Kidney capillary endothelial cell (primary cell): ENCODE results near the gene KLHL26.
"Not testable (repeated sequence)": the region's sequence is repeated elsewhere in the genome, so short reads cannot be mapped to it uniquely, and the experiment has no call there.

Experiments
- DNase-seq: peaks from one replicate; pipeline ENCODE4 v3.0.0-alpha.2; 2018; ENCODE audit warnings: low spot score

The KLHL26 gene, protein sequence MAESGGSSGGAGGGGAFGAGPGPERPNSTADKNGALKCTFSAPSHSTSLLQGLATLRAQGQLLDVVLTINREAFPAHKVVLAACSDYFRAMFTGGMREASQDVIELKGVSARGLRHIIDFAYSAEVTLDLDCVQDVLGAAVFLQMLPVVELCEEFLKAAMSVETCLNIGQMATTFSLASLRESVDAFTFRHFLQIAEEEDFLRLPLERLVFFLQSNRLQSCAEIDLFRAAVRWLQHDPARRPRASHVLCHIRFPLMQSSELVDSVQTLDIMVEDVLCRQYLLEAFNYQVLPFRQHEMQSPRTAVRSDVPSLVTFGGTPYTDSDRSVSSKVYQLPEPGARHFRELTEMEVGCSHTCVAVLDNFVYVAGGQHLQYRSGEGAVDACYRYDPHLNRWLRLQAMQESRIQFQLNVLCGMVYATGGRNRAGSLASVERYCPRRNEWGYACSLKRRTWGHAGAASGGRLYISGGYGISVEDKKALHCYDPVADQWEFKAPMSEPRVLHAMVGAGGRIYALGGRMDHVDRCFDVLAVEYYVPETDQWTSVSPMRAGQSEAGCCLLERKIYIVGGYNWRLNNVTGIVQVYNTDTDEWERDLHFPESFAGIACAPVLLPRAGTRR

DNA sequence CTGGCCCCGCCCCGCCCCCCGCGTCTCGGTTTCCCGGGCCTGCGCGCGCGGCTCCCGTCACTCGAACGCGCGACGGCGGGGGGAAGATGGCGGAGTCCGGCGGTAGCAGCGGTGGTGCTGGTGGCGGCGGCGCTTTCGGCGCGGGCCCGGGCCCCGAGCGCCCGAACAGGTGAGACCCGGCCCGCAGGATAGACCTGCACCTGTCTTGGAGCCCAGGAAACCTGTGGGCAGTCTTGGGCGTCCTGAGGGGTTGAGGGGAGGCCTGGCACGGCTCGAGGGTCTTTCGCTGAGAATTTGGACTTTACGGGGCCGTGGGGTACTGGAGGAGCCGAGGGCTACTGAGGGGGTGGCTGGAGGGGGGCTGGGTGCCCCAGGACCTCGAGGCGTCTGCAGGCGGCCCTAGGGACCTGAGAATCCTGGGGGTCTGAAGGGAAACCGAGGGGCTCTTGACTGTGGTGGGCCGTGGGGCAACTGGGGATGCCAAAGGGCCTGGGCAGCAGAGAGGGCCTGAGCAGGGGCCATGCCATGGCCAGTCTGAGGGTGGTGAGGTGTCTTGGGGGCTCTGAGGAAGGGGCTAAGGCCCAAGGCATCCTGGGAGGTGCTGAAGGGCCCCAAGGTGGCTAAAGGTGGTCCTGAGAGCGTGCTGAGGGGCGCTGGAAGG lies at the start of gene KLHL26:
Gene KLHL26 (plus strand): TSS at position 60 of the 661 bp plus-strand sequence. CDS start 27 bp downstream, at position 87.
- no peak for DNase-seq

DNA sequence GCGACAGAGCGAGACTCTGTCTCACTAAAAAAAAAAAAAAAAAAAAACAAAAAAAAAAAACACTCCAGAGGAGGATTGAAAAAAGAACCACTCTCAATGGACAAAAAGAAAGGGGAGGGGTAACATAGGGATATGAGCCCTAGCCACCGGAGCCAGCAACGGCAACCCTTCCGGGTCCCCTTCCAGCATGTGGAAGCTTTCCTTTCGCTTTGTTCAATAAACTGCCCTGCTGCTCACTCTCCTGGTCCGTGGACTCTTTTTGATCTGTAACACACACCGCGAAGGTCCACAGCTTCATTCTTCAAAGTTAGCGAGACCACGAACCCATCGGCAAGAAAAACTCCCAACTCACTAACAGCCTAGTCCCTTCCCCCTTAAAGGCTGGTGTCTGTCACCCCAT lies 49.3 kb upstream of the KLHL26 start:
- DNase-seq: no peak

- no peak for DNase-seq
Measured at GRCh38 chr19:18587962-18588610, 48.7 kb upstream of the KLHL26 start.

DNA sequence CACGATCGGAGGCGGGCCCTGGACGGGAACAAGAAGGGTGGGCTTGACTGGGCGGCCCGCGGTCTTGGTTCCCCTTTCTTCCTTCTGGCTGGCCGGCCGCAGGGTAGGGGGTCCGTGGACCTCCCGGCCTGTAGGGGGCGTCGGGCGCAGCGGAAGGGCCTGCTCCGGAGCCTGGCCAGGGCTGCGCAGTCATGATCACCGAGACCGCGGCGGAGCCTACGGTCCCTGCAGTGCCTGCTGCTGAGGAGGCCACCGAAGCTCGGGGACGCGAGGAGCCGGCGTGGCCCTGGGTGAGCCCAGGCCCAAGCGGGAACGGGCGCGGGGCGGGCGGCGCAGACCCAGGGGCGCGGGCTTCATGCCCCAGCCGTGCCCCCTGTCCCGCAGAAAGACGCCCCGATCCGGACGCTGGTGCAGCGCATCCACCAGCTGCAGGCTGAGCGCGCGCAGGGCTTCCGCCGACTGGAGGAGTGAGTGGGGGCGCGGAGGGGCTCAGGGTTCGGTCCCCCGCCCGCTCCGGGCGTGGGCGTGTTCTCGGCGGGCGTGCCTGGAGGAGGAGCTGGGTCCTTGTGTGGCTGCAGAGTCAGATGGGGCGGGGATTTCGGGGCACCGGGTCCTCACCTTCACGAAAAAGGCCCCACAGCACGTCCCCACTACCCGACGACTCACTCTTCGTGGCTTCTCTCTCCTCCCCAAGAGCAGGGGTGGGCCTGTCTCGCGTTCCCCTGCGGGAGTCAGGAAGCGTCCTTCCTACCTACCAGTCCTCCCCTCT lies 48.0 kb upstream of the KLHL26 start, which contains the start of gene REX1BD:
Gene REX1BD (plus strand): TSS at position 188 of the 769 bp plus-strand sequence. CDS start 4 bp downstream, at position 192.
- peak; percentile 70 for DNase-seq

GRCh38 chr19:18589380-18590272 lies 47.2 kb upstream of the KLHL26 start:
- no peak for DNase-seq

DNA sequence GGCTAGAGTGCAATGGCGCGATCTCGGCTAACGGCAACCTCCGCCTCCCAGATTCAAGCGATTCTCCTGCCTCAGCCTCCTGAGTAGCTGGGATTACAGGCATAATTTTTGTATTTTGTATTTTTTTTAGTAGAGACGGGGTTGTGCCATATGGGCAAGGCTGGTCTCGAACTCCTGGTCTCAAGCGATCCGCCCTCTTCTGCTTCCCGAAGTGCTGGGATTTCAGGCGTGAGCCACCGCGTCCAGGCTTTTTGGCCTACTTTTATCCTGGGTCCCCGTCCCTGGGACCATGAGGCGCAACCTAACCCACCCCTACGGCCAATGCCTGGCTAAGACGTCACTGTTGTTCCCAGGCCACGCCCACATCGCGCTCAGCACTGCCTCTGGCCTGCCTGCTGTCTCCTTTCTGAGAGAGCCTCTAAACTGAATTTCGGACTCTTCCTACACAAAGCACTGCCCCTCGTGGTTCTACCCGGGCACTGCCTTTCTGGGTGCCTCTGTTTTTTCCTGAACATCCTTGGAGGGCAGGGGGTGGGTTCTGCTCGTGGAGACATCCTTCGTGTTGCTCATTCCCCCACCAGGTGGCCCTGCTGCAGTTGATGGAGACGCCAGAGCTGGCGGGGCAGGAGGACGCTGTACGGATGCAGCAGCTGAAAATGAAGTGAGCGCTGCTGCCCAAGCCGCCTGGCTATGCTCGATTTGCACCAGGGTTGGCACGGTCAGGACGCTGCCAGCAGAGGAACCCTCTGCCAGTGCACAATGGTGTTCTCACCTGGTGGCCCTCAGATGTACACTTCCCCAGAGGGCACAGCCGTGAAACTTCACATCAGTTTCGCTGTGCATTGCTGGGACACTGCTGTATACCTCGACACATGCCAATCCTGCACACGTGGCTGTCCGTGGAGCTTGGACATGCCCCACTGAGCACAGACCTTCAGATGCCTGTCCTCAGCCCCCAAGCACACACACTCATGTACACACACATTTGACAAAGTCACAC lies 46.3 kb upstream of the KLHL26 start:
- DNase-seq: no peak

- no peak for DNase-seq
Measured at GRCh38 chr19:18591735-18592385, 45.0 kb upstream of the KLHL26 start.

DNA sequence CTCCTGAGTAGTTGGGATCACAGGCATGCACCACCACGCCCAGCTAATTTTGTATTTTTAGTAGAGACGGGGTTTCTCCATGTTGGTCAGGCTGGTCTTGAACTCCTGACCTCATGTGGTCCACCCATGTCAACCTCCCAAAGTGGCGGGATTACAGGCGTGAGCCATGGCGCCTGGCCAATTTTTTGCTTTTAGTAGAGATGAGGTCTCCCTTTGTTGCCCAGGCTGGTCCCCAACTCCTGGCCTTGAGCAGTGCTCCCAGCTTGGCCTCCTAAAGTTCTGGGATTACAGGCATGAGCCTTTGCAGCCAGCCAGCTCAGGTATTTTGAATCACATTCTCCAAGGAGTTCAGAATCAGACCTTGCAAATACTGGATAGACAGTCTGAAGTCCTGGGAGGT lies 44.1 kb upstream of the KLHL26 start:
- not testable (repeated sequence) for DNase-seq

- DNase-seq: no peak
Measured at GRCh38 chr19:18593367-18594095, 43.3 kb upstream of the KLHL26 start.

DNA sequence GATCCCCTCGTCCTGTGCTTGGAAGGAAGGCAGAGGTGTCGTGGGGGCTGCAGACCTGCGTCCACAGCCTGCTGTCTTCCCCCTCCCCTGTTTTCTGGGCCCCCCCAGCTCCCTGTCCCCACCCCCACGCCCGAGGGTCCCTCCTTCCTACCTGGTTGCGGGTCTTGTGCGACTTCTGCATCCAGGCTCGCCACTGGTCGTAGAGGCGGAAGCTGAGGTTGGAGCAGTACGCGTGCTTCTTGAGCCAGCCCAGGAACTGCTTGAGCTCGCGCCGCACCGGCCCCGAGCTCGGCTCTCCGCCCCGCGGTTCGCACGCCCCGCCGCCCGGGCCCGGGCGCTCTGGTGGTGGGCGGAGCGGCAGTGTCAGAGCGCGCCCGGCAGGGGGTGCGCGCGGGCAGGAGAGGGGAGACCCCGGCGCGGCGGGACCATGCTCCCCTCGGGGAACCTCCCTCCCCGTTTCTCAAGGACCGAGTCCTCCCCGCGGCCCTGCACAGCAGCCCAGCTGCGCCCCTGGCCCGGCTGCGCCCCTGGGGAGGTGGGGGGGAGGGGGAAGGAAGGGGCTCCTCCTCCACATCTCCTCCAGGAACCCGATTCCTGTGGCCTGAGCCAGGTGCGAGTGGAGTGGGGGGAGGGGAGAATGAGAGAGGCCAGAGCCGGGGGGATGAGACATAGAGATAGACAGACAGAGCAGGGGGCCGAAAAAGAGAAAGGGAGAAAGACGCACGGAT lies 42.6 kb upstream of the KLHL26 start:
- DNase-seq: no peak

DNA sequence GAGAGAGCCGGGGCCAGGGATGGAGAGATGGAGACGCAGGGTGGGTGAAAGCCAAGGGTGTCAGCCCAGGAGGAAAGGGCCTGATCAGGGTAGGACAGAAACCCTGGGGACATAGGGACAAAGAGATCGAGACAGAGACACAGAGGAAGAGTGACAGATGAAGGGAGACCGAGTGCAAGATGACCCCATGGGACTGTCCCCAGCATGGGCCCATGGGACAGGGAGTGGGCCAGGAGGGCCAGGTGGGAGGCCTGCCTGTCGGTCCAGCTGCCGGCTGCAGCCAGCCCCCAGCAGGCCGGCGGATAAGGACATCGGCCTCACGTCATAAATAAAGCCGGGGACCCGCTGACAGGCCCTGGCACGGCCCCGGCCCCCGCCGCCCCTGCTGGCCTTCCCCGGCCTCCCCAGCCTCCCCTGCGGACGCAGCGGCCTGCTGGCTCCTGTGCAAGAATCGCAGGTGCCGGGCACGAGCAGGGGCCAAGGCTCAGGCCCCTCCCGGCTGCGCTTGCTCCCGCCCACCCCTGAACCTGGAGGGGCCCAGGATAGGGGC lies 41.9 kb upstream of the KLHL26 start:
- no peak for DNase-seq

DNA sequence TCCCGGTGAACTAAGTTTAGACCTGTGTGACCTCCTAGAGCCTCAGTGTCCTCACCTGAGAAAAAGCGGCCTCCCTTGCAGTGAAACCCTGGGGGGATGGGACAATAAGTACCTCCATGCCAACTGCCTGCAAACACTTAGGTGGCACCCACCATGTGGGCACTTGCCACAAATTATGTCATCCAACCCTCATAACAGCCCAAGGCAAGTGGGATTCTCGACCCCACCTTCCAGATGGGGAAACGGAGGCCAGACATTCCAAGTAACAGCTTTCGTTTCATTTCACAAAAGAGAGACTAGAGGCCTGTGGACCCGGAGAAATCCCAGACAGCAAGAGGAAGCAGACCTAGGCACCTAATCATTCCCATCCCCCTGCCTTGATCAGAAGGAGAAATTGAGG lies 41.4 kb upstream of the KLHL26 start:
- DNase-seq: no peak

DNA sequence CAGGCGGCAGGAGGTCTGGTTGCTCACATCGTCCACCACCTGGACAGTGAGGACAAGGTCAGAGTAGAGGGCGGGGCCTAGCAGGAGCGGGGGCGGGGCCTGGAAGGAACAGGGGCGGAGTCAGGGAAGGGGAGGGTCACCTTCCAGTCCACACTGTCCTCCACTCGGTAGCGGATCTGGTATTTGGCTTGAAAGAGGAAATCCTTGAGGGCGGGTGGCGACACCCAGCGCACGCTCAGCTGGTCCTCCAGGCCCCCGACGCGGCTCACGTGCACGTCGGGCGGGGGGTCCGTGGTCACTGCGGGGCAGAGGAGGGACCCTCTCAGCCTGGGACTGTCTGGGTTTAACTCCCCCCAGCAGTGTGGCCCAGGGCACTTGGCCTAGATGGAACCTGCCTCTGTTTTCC lies 40.1 kb upstream of the KLHL26 start:
- no peak for DNase-seq

- no peak for DNase-seq
Measured at GRCh38 chr19:18597809-18598660, 38.8 kb upstream of the KLHL26 start.

DNA sequence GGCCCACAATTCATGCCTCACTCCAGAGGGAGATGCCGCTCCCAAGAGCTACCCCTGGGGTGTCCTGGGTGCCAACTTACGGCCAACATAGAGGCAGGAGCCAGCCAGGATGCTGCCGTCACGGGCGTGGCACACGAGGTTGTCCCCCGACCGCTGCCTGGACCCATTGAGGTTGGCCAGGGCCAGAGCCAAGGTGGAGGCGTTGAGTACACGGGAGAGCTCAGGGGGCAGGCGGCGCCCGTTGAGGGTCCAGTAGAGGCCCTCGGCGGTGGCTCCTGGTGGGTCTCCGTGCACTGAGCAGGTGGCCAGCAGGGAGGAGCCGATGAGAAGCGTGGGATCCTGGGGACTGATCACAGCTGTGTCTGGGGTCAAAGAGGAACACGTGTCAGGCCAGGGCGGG lies 37.3 kb upstream of the KLHL26 start:
- DNase-seq: no peak
